ENCODE results near the gene TSPAN32. TPM values are rescaled to one million over a fixed set of nuclear protein-coding genes. Genes with fewer than 3 reads are reported as not detected.

Gene TSPAN32
- total and polyA plus RNA-seq, 2 donors (not counting 3 experiments of a cell fraction or from before 2014, with no cell fraction given), result not detected

DNA sequence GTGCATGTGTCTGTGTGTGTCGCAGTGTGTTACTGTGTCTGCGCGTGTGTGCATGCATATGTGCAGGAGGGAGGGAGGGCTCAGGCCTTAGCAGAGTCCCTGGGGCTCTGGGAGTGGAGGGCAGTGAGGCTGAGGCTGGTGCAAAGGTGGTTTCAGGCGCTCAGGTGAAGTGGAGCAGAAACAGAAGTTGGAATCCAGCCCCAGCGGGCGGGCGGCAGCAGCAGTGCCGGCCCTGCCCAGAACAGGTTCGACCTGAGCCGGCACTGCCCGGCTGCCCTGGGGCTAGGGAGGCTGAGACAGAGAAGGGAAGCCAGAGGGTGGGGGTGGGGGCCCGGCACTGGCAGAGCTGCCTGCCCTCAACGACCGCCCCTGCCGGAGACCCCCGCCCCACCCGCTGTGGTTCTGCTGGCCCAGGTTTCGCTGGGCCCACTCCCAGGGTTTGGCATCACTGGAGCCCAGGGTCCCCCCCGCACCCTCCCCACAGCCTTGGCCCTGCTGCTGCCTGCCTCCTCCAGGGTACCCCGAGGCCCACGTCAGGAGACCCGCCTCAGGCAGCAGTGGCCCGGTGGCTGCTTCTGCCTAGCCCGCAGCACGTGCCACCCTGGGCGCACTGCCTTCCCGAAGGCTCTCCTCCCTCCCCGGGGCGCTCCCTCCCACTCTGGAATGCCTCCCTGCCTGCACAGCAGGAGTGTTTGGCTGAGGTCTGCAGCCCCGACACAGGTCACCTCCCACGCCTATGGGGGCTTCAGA is 44.7 kb upstream of the TSPAN32 start:
- H3K4me2 ChIP-seq (ENCODE audit: insufficient read depth, low read length), result no peak overlapping the region
- dilution Hi-C loops (cut with MboI; ENCODE audit: extremely low pct_ligation_motif_present, low sequenced_read_pairs), result no loop called here
- no peaks in the 10 kb centered on the region for H3K9me3 ChIP-seq (replicated peaks; ENCODE audit: control insufficient read depth, insufficient read depth, low read length)
- CTCF ChIA-PET, result interaction anchor here (0.7 kb wide), 1 partner anchor 164 kb away, joined by 3 read pairs; no protein-coding TSS in a partner anchor
- no peak overlapping the region for H3K4me3 ChIP-seq (replicated peaks in 1 of 3; ENCODE audit: insufficient read depth in 1 of 3, low read depth in 1 of 3, low read length in 3 of 3)
- no peaks in the 10 kb centered on the region for H3K36me3 ChIP-seq (ENCODE audit: control insufficient read depth in 2 of 2, extremely low read depth in 1 of 2, insufficient read depth in 2 of 2, low read length in 2 of 2)
- no TSS peak for BruUV-seq (replicated peaks)
- no peak overlapping the region for H3K27ac ChIP-seq (ENCODE audit: insufficient read depth, low read depth, low read length)
- intact Hi-C loops (cut with micrococcal nuclease), result no loop called here
- H3K4me1 ChIP-seq (ENCODE audit: control insufficient read depth, extremely low read depth, insufficient read depth, low read length), result no peaks in the 10 kb centered on the region
- POLR2A ChIA-PET, result no interaction called here
- H3K9me1 ChIP-seq (replicated peaks; ENCODE audit: control insufficient read depth, extremely low read depth, insufficient read depth, low read length), result no peaks in the 10 kb centered on the region
- H3K27me3 ChIP-seq (ENCODE audit: control insufficient read depth in 2 of 2, insufficient read depth in 2 of 2, low read length in 2 of 2), result no peaks in the 10 kb centered on the region
- no peak overlapping the region for H2AFZ ChIP-seq (ENCODE audit: low read depth, low read length)
- TF ChIP-seq POLR2AphosphoS5 (IDR thresholded peaks at IDR 0.05; ENCODE audit: insufficient read depth, low read depth, low read length), result no peak
- TF ChIP-seq, protein P1, sequence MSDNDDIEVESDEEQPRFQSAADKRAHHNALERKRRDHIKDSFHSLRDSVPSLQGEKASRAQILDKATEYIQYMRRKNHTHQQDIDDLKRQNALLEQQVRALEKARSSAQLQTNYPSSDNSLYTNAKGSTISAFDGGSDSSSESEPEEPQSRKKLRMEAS (IDR thresholded peaks at IDR 0.05; ENCODE audit: insufficient read depth, insufficient read length), result no peak
- TF ChIP-seq MYC (IDR thresholded peaks at IDR 0.05; ENCODE audit: low read depth, low read length), result no peak
- no peak for TF ChIP-seq EZH2 (IDR thresholded peaks at IDR 0.05; ENCODE audit: borderline replicate concordance, low read depth, low read length, severe bottlenecking)
- TF ChIP-seq POLR2A (IDR thresholded peaks at IDR 0.05; ENCODE audit: low read depth, low read length), result no peak
- TF ChIP-seq, protein P2, sequence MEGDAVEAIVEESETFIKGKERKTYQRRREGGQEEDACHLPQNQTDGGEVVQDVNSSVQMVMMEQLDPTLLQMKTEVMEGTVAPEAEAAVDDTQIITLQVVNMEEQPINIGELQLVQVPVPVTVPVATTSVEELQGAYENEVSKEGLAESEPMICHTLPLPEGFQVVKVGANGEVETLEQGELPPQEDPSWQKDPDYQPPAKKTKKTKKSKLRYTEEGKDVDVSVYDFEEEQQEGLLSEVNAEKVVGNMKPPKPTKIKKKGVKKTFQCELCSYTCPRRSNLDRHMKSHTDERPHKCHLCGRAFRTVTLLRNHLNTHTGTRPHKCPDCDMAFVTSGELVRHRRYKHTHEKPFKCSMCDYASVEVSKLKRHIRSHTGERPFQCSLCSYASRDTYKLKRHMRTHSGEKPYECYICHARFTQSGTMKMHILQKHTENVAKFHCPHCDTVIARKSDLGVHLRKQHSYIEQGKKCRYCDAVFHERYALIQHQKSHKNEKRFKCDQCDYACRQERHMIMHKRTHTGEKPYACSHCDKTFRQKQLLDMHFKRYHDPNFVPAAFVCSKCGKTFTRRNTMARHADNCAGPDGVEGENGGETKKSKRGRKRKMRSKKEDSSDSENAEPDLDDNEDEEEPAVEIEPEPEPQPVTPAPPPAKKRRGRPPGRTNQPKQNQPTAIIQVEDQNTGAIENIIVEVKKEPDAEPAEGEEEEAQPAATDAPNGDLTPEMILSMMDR (IDR thresholded peaks at IDR 0.05; ENCODE audit: extremely low read depth in 1 of 2, insufficient read depth in 1 of 2, low read depth in 1 of 2, low read length in 2 of 2), result no peak
- TF ChIP-seq FOS (IDR thresholded peaks at IDR 0.05; ENCODE audit: borderline replicate concordance, insufficient read depth, low read length), result no peak
- no peak for TF ChIP-seq JUN (IDR thresholded peaks at IDR 0.05; ENCODE audit: borderline replicate concordance, insufficient read depth, insufficient read length, low read depth)
- TF ChIP-seq GATA2 (IDR thresholded peaks at IDR 0.05; ENCODE audit: insufficient read depth, insufficient read length, low read depth, low read length), result no peak
- no peak for DNase-seq (ENCODE audit: low read depth, low spot score)
- no peaks in the 10 kb centered on the region for H3K79me2 ChIP-seq (ENCODE audit: control insufficient read depth, insufficient read depth, low read length)
- no peak for FAIRE-seq
- H4K20me1 ChIP-seq (replicated peaks; ENCODE audit: control insufficient read depth, extremely low read depth, insufficient read depth, low read length), result no peaks in the 10 kb centered on the region
- H3K9ac ChIP-seq (replicated peaks; ENCODE audit: extremely low read depth, insufficient read depth, low read length), result no peak overlapping the region

Measured in endothelial cell of umbilical vein (primary cell).